Uterus (tissue), 4 donors: ENCODE data around the gene PODN. TPM values are rescaled to one million over a fixed set of nuclear protein-coding genes. Genes with fewer than 3 reads are reported as not detected.

Source experiments
- DNase-seq, 2 donors: peaks; one replicate each; pipeline ENCODE4 v3.0.0-alpha.2; 2019 to 2020
- H3K27ac ChIP-seq, 2 donors: fragments of 200-600 bp; sonication (generic); 1 replicate in 1 of 2; 2 replicates in 1 of 2; pipeline ENCODE4 v1.5.1; 2016 to 2018
- H3K27me3 ChIP-seq, 2 donors: fragments of 200-600 bp; sonication (generic); one replicate each; pipeline ENCODE4 v1.5.1; 2018 to 2019; ENCODE audit warnings: control low read depth in 1 of 2
- H3K36me3 ChIP-seq, 2 donors: fragments of 200-600 bp; sonication (generic); one replicate each; pipeline ENCODE4 v1.5.1; 2019; ENCODE audit warnings: control low read depth in 1 of 2
- H3K4me1 ChIP-seq, 2 donors: fragments of 200-600 bp; sonication (generic); one replicate each; pipeline ENCODE4 v1.5.1; 2018 to 2019; ENCODE audit warnings: control low read depth in 1 of 2
- H3K4me3 ChIP-seq, 2 donors: fragments of 200-600 bp; sonication (generic); 1 replicate in 1 of 2; 2 replicates in 1 of 2; pipeline ENCODE4 v1.5.1; 2018 to 2019; ENCODE audit warnings: mild to moderate bottlenecking in 1 of 2
- H3K9me3 ChIP-seq, 2 donors: fragments of 200-600 bp; sonication (generic); one replicate each; pipeline ENCODE4 v1.5.1; 2019; ENCODE audit warnings: control low read depth in 1 of 2
- POLR2A ChIP-seq, 2 donors: fragments of 450-650 bp; IDR thresholded peaks; one replicate each; pipeline ENCODE4 v1.6.1; 2016; ENCODE audit warnings: antibody characterized with exemption in 2 of 2, mild to moderate bottlenecking in 1 of 2, moderate library complexity in 1 of 2
- intact Hi-C: fragments of 100-400 bp; cut with DNase I; formaldehyde crosslinking; loops from one replicate; pipeline ENCODE4 v1.15.1; 2023; ENCODE audit warnings: low total_unique reads
- total RNA-seq, 4 donors: library from RNA; depleted of rRNA in 3 of 4; stranded (reverse); fragments of >200 nt in 3 of 4; gene quantifications; one replicate each; pipeline versions ENCODE4 v1.1.0 to v1.2.4, GENCODE V29; 2014 to 2023
- TF ChIP-seq, protein P1 (sequence below), 4 experiments: fragments of 200-600 bp in 2 of 4; fragments of 450-650 bp in 2 of 4; sonication (generic) in 2 of 4; IDR thresholded peaks; one replicate each; pipeline ENCODE4 v1.5.1; 2016 to 2019; ENCODE audit warnings: antibody characterized with exemption in 4 of 4, mild to moderate bottlenecking in 2 of 4, moderate library complexity in 1 of 4
- donor health status: DM: yes; HTN: yes; CAD: no.

PODN gene
- total RNA-seq, 4 donors from 2014 or later, result 20.9 to 100 (median 71.8) TPM

DNA sequence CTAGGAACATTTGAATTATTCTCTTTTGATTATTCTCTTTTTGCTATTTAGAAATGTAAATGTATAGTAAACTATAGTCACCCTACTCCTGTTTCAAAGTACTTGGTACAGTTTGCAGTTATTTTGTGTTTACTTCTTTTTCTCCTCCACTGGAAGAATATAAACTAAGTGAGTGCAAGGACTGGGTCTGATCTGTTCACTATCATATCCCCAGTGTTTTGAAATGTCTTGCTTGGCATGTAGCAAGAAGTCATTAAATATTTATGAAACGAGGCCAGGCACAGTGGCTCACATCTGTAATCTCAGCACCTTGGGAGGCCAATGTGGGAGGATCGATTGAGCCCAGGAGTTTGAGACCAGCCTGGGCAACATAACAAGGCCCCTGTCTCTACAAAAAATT is 35.8 kb upstream of the PODN start:
- intact Hi-C loops, result no loop called here

DNA sequence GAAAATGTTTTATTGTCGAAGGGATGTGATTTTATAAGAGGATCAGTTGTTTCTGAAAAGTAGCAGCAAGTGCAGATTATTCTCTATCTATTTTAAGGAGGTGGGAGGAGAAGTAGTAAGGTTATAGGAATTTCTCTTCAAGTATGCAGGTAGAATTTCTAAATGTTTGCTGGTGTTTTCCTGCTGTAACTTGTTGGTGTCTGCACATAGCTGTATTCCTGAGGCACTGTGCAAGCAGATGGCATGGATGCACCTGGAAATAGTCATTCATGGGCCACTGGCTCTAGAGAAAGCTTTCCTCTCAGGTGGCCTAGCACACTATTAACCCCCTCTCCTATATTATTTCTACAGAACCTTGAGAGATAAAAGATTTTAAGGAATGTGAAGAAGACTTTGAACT is 30.3 kb upstream of the PODN start:
- DNase-seq, result no peak
- Histone ChIP-seq H3K9me3 (no peaks in the 10 kb centered on the region), H3K27ac (no peak overlapping the region), H3K4me1 (no peaks in the 10 kb centered on the region), H3K4me3 (no peak overlapping the region), H3K36me3 (no peaks in the 10 kb centered on the region), H3K27me3 (no peaks in the 10 kb centered on the region)
- intact Hi-C loops, result no loop called here
- TF ChIP-seq, protein P1, sequence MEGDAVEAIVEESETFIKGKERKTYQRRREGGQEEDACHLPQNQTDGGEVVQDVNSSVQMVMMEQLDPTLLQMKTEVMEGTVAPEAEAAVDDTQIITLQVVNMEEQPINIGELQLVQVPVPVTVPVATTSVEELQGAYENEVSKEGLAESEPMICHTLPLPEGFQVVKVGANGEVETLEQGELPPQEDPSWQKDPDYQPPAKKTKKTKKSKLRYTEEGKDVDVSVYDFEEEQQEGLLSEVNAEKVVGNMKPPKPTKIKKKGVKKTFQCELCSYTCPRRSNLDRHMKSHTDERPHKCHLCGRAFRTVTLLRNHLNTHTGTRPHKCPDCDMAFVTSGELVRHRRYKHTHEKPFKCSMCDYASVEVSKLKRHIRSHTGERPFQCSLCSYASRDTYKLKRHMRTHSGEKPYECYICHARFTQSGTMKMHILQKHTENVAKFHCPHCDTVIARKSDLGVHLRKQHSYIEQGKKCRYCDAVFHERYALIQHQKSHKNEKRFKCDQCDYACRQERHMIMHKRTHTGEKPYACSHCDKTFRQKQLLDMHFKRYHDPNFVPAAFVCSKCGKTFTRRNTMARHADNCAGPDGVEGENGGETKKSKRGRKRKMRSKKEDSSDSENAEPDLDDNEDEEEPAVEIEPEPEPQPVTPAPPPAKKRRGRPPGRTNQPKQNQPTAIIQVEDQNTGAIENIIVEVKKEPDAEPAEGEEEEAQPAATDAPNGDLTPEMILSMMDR (IDR thresholded peaks at IDR 0.05), result no peak
- no peak for TF ChIP-seq POLR2A (IDR thresholded peaks at IDR 0.05)

More for the DNA sequence above, 35.8 kb upstream of the PODN start:
- no peak for DNase-seq
- Histone ChIP-seq H3K36me3 (no peaks in the 10 kb centered on the region), H3K4me1 (no peaks in the 10 kb centered on the region), H3K4me3 (no peak overlapping the region), H3K9me3 (no peaks in the 10 kb centered on the region), H3K27ac (no peak overlapping the region), H3K27me3 (no peaks in the 10 kb centered on the region)
- TF ChIP-seq, protein P1 (IDR thresholded peaks at IDR 0.05), result no peak
- no peak for TF ChIP-seq POLR2A (IDR thresholded peaks at IDR 0.05)

DNA sequence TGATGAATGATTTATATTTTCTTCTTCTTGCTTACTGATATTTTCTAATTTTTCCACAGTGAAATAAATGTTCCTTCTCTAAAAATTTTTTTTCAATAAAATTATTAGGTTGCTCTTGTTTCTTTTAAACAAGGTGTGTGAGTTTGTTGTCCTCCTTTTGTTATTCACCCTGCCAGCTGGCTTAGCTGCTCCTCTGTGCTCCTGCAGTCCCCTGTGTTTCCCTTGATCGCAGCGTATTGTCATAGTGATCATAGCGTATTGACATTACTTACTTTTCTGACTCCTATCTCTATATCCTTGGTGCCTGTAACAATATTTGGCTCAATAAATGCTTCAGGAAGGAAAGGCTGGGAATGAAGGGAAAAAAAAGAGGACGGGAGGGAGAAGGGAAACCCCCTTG is 24.9 kb upstream of the PODN start:
- Histone ChIP-seq H3K36me3 (no peaks in the 10 kb centered on the region), H3K27ac (no peak overlapping the region), H3K9me3 (no peaks in the 10 kb centered on the region), H3K27me3 (no peaks in the 10 kb centered on the region), H3K4me1 (no peaks in the 10 kb centered on the region), H3K4me3 (no peak overlapping the region)
- intact Hi-C loops, result no loop called here
- TF ChIP-seq, protein P1 (IDR thresholded peaks at IDR 0.05), result no peak
- TF ChIP-seq POLR2A (IDR thresholded peaks at IDR 0.05), result no peak
- no peak for DNase-seq

DNA sequence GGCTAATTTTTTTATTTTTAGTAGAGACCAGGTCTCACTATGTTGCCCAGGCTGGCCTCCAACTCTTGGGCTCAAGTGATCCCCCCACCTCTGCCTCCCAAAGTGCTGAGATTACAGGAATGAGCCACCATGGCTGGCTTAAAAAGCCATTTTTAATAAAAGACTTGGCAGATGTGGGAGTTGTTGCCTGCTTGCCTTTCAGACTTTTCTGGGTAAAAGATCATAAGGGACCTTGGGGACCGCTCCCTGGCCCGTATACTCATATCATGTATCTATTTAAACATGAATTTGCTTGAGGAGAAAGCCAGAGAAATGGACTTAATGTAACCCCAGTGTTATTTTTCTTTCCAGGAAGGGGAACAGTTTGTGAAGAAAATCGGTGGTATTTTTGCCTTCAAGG is 23.4 kb upstream of the PODN start:
- no peak overlapping the region for H3K4me3 ChIP-seq
- no peak for TF ChIP-seq POLR2A (IDR thresholded peaks at IDR 0.05)
- TF ChIP-seq, protein P1 (IDR thresholded peaks at IDR 0.05), result no peak
- no peak for DNase-seq
- no peak overlapping the region for H3K27ac ChIP-seq
- intact Hi-C loops, result no loop called here
- H3K9me3 ChIP-seq, result no peaks in the 10 kb centered on the region
- no peaks in the 10 kb centered on the region for H3K27me3 ChIP-seq
- no peaks in the 10 kb centered on the region for H3K4me1 ChIP-seq
- no peaks in the 10 kb centered on the region for H3K36me3 ChIP-seq

DNA sequence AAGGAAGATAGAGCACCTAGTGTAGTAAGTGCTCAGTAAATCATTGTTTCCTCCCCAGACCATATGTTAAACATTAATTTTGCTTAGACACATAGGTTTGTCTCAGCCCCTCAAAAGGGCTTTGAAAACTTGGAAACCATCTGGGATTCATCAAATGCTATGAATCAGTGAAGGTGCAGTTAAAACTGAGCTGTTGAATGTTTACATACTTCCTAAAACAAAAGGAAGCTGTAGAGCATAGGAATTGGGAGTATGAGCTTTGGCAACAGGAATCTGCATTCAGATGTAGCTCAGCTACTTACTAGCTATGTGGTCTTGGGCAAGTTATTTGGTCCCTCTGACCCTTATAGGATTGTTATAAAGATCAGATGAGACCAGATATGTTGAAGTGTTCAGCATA is 18.7 kb upstream of the PODN start:
- Histone ChIP-seq H3K9me3 (no peaks in the 10 kb centered on the region), H3K27ac (peak overlapping the region in 1 of 2 donors; percentile 24), H3K27me3 (no peaks in the 10 kb centered on the region), H3K4me1 (no peaks in the 10 kb centered on the region), H3K36me3 (no peaks in the 10 kb centered on the region), H3K4me3 (no peak overlapping the region)
- DNase-seq, result no peak
- no peak for TF ChIP-seq POLR2A (IDR thresholded peaks at IDR 0.05)
- TF ChIP-seq, protein P1 (IDR thresholded peaks at IDR 0.05), result no peak
- intact Hi-C loops, result no loop called here
